Heart left ventricle (tissue), 13 donors: ENCODE data around the gene EMID1.

Source experiments
- POLR2A ChIP-seq, 2 donors: fragments of 450-650 bp; IDR thresholded peaks; one replicate each; pipeline ENCODE4 v1.6.1; 2017; ENCODE audit warnings: antibody characterized with exemption in 2 of 2, mild to moderate bottlenecking in 2 of 2, moderate library complexity in 2 of 2
- TF ChIP-seq, protein P1 (sequence below), 12 donors: fragments of 200-600 bp; sonication (generic) in 4 of 12; IDR thresholded peaks; one replicate each; pipeline versions ENCODE4 v1.5.0 to v1.8.0; 2018 to 2022; ENCODE audit warnings: antibody characterized with exemption in 12 of 12, mild to moderate bottlenecking in 5 of 12
- donor health status: ischemic (EF 13 %, LVEDD 7.1; RV severe dilation, severe dysfunction).
- donor health status: DM: no; HTN: yes; CAD: no.
- donor health status: DM: no; HTN: no; CAD: no.
- donor health status: ischemic (EF 25% LVEDD 6.9; RV normal size, moderate dysfunction).
- donor health status: ischemic (EF 25% LVEDD 5.7; RV mildly dilated, moderate dysfunction).
- donor health status: ischemic (EF 35%, LVEDD 5.7; RV mildly dilated, moderate dysfunction).
- donor health status: nonischemic (EF 11% LVEDD 7.7; RV severe dilation, severe dysfunction).
- donor health status: DM: yes; HTN: yes; CAD: no.
- donor health status: PGD.
- donor health status: ischemic (EF 29% LVEDD 5.4; RV normal size, mild dysfunction).
- donor health status: nonischemic (EF 23%, LVEDD 6.1; RV moderate dilation, normal function).

DNA sequence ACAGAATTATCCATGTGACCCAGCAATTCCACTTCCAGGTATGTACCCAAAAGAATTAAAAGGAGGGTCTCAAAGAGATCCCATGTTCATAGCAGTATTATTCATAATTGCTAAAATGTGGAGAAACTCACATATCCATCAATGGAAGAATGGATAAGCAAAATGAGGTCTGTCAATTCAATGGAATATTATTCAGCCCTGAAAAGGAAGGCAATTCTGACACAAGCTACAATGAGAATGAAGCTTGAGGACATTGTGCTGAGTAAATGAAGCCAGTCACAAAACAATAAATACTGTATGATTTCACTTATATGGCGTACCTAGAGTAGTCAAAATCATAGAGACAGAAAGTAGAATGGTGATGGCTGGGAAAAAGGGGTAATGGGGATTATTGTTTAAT lies 19.4 kb upstream of the EMID1 start:
- TF ChIP-seq, protein P1, sequence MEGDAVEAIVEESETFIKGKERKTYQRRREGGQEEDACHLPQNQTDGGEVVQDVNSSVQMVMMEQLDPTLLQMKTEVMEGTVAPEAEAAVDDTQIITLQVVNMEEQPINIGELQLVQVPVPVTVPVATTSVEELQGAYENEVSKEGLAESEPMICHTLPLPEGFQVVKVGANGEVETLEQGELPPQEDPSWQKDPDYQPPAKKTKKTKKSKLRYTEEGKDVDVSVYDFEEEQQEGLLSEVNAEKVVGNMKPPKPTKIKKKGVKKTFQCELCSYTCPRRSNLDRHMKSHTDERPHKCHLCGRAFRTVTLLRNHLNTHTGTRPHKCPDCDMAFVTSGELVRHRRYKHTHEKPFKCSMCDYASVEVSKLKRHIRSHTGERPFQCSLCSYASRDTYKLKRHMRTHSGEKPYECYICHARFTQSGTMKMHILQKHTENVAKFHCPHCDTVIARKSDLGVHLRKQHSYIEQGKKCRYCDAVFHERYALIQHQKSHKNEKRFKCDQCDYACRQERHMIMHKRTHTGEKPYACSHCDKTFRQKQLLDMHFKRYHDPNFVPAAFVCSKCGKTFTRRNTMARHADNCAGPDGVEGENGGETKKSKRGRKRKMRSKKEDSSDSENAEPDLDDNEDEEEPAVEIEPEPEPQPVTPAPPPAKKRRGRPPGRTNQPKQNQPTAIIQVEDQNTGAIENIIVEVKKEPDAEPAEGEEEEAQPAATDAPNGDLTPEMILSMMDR (IDR thresholded peaks at IDR 0.05), result no peak
- TF ChIP-seq POLR2A (IDR thresholded peaks at IDR 0.05), result no peak
